GM19438 (cell line): Measurements from ENCODE around the gene TRPM5.

ENCODE experiments used
- ATAC-seq: cut with Tn5 transposase; IDR thresholded peaks from one replicate; pipeline ENCODE4 v1.9.1; 2021; ENCODE audit warnings: low read depth; ENCODE audit not compliant: unreplicated experiment

The TRPM5 gene

DNA sequence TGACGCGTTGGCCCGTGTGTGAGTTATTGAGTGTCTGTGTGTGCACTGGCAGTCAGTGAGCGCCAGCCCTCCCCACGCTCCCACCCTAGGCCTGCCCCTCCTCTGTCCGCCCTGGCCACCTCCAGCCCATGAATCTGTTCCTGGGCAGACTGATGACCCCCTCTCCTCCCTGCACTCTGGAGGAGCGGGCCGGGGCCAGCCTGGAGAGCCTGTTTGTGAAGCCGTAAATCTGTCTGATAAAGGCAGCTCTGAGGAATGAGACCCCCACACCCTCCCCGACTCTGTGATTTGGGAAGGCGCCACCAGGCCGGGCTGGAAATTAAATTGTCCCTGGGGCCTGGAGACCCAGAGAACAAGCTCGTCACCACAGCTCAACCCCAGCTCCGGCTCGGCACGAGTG is 35.2 kb downstream of the TRPM5 start:
- ATAC-seq: no peak

DNA sequence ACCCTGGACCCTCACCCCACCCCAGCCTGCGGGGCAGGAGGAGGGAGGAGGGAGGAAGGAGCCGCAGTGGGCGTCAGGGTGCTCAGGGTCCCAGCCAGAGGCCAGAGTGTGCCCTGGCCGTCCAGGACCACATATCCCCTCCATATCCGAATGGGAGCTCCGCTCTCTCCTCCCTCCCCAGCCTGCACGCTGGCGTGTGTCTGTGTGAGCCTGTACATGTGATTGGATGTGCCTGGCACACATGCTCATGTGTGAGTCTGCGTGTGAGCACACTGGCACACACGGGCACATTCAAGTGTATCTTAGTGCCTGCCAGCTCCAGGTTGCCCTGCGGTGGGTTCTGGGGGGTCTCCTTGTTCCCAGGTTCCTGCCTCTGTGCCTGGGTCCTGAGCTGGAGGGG is 35.6 kb downstream of the TRPM5 start:
- no peak for ATAC-seq

- no peak for ATAC-seq
Measured at GRCh38 chr11:2406878-2407410, 37.4 kb downstream of the TRPM5 start.

GRCh38 chr11:2406451-2406850 is 37.9 kb downstream of the TRPM5 start:
- no peak for ATAC-seq

GRCh38 chr11:2404735-2405196 is 39.5 kb downstream of the TRPM5 start:
- no peak for ATAC-seq

GRCh38 chr11:2402890-2403645 is 41.2 kb downstream of the TRPM5 start:
- ATAC-seq: no peak

GRCh38 chr11:2402106-2402505 is 42.2 kb downstream of the TRPM5 start:
- no peak for ATAC-seq

GRCh38 chr11:2401436-2401984 is 42.8 kb downstream of the TRPM5 start:
- ATAC-seq: no peak

DNA sequence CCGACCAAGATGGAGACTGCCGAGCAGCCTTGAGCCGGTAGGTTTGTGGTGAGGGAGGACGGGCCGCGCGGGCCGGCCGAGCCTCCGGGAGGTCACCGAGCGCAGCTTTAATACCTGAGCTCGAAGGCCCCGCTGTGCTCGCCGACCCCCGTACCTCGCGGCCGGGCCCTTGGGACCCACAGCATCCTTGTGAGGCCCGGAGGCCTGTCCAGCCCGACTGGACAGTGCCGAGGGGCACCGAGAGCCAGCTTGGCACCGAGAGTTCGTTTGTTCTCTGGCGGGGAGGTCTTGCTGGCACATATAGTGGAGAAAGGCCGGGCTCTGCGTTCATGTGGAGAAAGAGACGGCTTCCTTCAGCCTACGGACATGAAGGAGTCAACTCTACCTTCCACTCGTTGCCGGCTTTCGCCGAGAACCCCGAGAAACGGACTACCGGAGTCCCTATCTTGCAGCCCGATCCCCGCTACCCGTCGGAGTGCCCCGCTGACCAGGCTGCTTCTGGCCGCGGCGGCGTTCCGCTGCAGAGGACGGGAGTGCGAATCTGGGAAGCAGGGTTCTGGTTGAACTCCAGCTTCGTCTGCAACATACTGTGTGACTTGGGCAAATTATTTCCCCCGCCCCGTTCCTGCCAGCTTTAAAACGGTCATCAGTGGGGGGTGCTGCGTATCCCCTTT is 43.4 kb downstream of the TRPM5 start:
- ATAC-seq: peak; percentile 4

DNA sequence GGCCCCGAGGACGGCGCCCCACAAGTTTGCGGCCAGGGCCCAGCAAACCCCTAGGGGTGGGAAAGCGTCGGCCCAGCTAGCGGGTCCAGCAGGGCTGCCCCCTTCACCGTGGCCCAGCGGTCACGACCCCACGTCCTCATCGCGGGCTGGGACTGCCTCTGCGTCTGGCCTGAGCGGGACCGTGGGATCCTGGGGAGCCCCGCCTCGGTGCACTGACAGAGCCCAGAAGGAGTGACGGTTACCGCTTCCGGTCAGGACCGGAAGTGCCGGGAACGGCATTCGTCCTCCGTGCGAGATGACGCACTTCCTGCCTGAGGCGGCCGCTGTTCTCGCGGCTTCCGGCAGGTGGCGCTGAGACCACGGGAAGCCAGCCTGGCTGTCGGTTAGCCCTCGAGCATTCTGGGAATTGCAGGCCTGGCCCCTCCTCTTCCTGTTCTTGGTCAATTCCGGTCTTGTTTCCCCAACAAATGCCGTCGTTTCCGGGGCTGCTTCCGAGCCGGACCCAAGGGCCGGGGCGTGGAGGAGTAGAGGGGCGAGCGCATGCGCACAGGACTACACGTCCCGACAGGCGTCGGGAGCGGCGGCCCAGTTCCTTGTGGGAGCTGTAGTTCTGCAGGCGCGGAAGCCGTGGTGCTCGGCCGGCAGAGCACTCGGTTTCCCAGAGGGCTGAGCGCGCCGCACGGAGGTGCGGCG is 44.1 kb downstream of the TRPM5 start, which contains the start of gene TSSC4:
TSSC4 (plus strand) TSS at position 682 of the 693 bp plus-strand sequence. CDS start 1,884 bp downstream, outside the sequence.
- peak; percentile 81 for ATAC-seq

DNA sequence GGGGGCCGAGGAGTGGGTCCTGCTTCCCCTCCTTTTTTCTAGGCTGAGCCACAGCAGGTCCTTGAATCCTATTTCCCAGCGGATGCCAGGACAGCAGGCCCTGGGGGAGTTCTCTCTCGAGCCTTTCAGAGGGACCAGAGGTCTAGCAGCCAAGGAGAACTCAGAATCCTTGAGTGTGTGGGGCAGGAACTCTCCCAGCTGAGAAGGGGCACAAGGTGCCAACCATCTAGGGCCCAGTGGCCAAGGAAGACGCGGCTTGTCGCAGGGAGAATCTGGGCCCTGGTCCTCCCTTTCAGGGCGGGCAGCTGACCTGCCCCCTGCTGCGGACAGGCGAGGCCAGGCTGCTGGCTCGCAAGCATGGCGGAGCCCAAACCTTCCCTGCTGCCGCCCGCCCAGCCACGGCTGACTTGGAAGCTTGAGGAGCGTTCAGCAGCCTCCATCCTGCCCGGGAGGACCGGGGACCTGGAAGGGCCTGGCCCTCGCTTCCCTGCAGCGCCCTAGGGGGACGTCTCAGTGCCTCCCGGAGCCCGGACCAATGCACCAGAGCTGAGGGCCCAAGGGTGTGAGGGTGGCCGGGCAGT is 44.7 kb downstream of the TRPM5 start:
- ATAC-seq: peak; percentile 1

DNA sequence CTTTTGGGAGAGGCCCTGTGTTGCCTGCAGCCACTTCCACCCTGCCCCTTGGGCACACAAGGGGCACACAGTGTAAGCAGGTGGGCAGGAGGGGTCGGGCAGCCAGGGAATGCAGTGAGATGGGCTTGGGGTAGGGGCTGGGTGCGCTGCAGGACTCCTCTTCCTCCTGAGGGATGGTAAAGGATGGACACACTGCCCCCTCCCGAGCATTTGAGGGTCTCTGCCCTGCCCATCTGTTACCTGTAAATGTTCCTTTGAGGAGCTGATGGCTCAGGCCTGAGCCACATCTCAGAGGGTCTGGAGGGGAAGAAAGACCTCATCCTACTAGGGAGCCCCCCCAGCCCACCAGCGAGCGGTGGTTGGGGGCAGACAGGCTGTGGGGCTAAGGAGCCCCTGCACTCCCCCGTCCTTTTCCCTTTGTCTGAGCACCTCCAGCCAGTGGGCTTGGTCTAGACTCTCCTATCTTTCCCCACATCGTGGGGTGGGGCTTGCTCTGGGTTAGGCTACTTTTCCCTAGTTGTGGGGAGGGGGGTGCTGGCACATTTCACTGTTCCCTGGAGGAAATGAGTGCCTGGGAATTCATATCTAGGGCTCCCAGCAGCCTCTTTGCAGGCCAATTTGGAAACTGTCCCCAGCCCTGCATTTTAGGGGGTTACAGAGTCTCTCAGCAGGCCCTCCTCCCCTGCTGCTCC is 45.5 kb downstream of the TRPM5 start:
- no peak for ATAC-seq

DNA sequence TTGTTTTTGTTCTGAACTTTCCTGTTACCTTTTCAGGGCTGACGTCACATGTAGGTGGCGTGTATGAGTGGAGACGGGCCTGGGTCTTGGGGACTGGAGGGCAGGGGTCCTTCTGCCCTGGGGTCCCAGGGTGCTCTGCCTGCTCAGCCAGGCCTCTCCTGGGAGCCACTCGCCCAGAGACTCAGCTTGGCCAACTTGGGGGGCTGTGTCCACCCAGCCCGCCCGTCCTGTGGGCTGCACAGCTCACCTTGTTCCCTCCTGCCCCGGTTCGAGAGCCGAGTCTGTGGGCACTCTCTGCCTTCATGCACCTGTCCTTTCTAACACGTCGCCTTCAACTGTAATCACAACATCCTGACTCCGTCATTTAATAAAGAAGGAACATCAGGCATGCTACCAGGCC is 47.3 kb downstream of the TRPM5 start:
- no peak for ATAC-seq

DNA sequence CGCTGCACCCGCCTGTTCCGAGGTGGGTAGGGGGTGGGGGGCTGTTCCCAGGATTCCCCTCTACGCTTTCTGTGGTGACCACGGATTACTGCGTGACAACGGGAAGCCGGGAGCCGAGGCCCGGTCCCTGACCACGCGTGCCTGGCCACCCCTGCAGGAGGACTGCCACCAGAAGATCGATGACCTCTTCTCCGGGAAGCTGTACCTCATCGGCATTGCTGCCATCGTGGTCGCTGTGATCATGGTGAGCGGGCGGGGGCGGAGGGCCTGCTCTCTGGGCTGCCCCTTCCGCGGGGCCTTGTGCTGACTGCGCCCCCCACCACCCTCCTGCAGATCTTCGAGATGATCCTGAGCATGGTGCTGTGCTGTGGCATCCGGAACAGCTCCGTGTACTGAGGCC is 47.8 kb downstream of the TRPM5 start:
- ATAC-seq: no peak

- no peak for ATAC-seq
Measured at GRCh38 chr11:2395856-2396255, 48.5 kb downstream of the TRPM5 start.

- no peak for ATAC-seq
Measured at GRCh38 chr11:2395211-2395730, 49.0 kb downstream of the TRPM5 start.

DNA sequence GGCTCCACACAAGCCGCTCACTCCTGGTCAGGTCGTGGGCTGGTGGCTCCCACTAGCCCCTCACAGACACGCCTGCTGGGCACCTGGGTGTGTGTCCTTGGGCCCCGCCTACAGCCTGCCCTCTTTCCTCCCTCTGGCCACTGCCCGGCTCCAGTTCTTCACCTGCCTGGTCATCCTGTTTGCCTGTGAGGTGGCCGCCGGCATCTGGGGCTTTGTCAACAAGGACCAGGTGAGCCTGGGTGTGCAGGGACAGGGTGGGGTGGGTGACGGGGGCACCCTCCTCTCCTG is 49.6 kb downstream of the TRPM5 start:
- ATAC-seq: no peak
